ENCODE results near the gene NT5M. TPM values are rescaled to one million over a fixed set of nuclear protein-coding genes. Genes with fewer than 3 reads are reported as not detected.

Gene NT5M
- polyA plus RNA-seq, 3 donors = 0.23 to 0.57 (median 0.25) TPM

DNA sequence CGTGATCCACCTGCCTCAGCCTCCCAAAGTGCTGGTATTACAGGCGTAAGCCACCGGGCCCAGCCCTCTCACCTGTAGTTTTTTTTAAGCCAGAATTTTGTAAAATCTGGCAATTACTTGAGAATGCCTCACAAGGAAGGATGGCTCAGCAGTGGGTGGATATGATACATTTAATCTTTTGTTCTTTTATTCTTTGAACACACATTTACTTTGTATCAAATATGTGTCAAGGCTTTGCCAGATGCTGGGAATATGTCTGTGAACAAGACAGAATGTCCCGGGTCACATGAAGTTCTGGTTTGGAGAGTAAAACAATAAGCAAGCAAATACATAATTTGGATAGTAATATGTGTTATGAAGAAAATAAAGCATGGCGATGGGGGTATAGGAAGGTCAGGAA is 17.2 kb upstream of the NT5M start:
- Histone ChIP-seq H3K27ac (ENCODE audit: low read depth in 1 of 2, low read length in 2 of 2) (no peak overlapping the region), H3K9me3 (replicated peaks in 1 of 2; ENCODE audit: control insufficient read depth in 1 of 2, insufficient read depth in 1 of 2, low read length in 2 of 2) (no peaks in the 10 kb centered on the region), H3K79me2 (ENCODE audit: insufficient read depth, low read length) (peaks cover under 1% of the 10 kb centered on the region), H4K20me1 (ENCODE audit: insufficient read depth, low read length) (no peaks in the 10 kb centered on the region), H2AFZ (ENCODE audit: insufficient read depth, low read depth, low read length, poor library complexity, severe bottlenecking) (no peak overlapping the region), H3K4me3 (replicated peaks in 1 of 3; ENCODE audit: low read depth in 2 of 3, low read length in 3 of 3) (no peak overlapping the region), H3K4me2 (replicated peaks; ENCODE audit: extremely low read depth, low read length, poor library complexity, severe bottlenecking) (no peak overlapping the region), H3K36me3 (replicated peaks in 1 of 2; ENCODE audit: control insufficient read depth in 1 of 2, insufficient read depth in 2 of 2, low read length in 2 of 2) (no peaks in the 10 kb centered on the region), H3K4me1 (ENCODE audit: control insufficient read depth in 1 of 2, insufficient read depth in 2 of 2, low read length in 2 of 2) (peaks cover 12 to 18% of the 10 kb centered on the region in 2 donors), H3K9ac (ENCODE audit: insufficient read depth, low read length, poor library complexity, severe bottlenecking) (no peak overlapping the region), H3K27me3 (ENCODE audit: control insufficient read depth in 2 of 2, insufficient read depth in 2 of 2, low read length in 2 of 2) (no peaks in the 10 kb centered on the region)
- Mint-ChIP-seq H3K9me3 (no peaks in the 10 kb centered on the region), H3K27me3 (ENCODE audit: low read depth in 3 of 3) (no peaks in the 10 kb centered on the region), H3K27ac (no peak overlapping the region), H3K36me3 (no peaks in the 10 kb centered on the region), H3K4me1 (peaks cover 14% of the 10 kb centered on the region), H3K4me3 (no peak overlapping the region)
- TF ChIP-seq, protein P1, sequence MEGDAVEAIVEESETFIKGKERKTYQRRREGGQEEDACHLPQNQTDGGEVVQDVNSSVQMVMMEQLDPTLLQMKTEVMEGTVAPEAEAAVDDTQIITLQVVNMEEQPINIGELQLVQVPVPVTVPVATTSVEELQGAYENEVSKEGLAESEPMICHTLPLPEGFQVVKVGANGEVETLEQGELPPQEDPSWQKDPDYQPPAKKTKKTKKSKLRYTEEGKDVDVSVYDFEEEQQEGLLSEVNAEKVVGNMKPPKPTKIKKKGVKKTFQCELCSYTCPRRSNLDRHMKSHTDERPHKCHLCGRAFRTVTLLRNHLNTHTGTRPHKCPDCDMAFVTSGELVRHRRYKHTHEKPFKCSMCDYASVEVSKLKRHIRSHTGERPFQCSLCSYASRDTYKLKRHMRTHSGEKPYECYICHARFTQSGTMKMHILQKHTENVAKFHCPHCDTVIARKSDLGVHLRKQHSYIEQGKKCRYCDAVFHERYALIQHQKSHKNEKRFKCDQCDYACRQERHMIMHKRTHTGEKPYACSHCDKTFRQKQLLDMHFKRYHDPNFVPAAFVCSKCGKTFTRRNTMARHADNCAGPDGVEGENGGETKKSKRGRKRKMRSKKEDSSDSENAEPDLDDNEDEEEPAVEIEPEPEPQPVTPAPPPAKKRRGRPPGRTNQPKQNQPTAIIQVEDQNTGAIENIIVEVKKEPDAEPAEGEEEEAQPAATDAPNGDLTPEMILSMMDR (IDR thresholded peaks at IDR 0.05) = no peak
- WGBS (ENCODE audit: insufficient coverage) = 100% methylated on average over 4 of the region's 5 CpGs
- intact Hi-C loops (cut with micrococcal nuclease) = no loop called here
- no peak for DNase-seq

DNA sequence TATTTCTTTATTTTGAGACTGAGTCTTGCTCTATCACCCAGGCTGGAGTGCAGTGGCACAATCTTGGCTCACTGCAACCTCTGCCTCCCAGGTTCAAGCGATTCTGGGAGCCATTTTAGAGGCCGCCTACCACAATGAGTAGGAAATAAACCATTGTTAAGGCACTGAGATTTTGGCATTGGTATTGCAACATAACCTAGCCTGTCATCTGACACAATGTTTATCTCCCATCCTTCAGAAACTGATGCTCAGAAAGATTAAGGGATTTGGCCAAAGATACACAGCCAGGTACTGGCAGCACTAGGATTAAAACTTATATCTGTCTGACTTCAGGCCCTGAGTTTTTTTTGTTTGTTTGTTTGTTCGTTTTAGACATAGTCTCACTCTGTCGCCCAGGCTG is 14.1 kb upstream of the NT5M start:
- intact Hi-C loops (cut with micrococcal nuclease) = no loop called here
- Mint-ChIP-seq H3K4me1 (no peaks in the 10 kb centered on the region), H3K9me3 (no peaks in the 10 kb centered on the region), H3K27me3 (ENCODE audit: low read depth in 3 of 3) (peaks cover 0 to 4% (median 2%) of the 10 kb centered on the region in 3 donors), H3K36me3 (no peaks in the 10 kb centered on the region), H3K4me3 (no peak overlapping the region), H3K27ac (no peak overlapping the region)
- Histone ChIP-seq H3K4me3 (replicated peaks in 1 of 3; ENCODE audit: low read depth in 2 of 3, low read length in 3 of 3) (no peak overlapping the region), H3K9ac (ENCODE audit: insufficient read depth, low read length, poor library complexity, severe bottlenecking) (no peak overlapping the region), H3K27me3 (ENCODE audit: control insufficient read depth in 2 of 2, insufficient read depth in 2 of 2, low read length in 2 of 2) (no peaks in the 10 kb centered on the region), H4K20me1 (ENCODE audit: insufficient read depth, low read length) (no peaks in the 10 kb centered on the region), H3K4me2 (replicated peaks; ENCODE audit: extremely low read depth, low read length, poor library complexity, severe bottlenecking) (no peak overlapping the region), H2AFZ (ENCODE audit: insufficient read depth, low read depth, low read length, poor library complexity, severe bottlenecking) (no peak overlapping the region), H3K9me3 (replicated peaks in 1 of 2; ENCODE audit: control insufficient read depth in 1 of 2, insufficient read depth in 1 of 2, low read length in 2 of 2) (no peaks in the 10 kb centered on the region), H3K4me1 (ENCODE audit: control insufficient read depth in 1 of 2, insufficient read depth in 2 of 2, low read length in 2 of 2) (no peaks in the 10 kb centered on the region), H3K27ac (ENCODE audit: low read depth in 1 of 2, low read length in 2 of 2) (no peak overlapping the region), H3K36me3 (replicated peaks in 1 of 2; ENCODE audit: control insufficient read depth in 1 of 2, insufficient read depth in 2 of 2, low read length in 2 of 2) (no peaks in the 10 kb centered on the region), H3K79me2 (ENCODE audit: insufficient read depth, low read length) (no peaks in the 10 kb centered on the region)
- WGBS (ENCODE audit: insufficient coverage) = 88% methylated on average over 3 of the region's 4 CpGs
- no peak for DNase-seq
- TF ChIP-seq, protein P1 (IDR thresholded peaks at IDR 0.05) = no peak
